A549 (cell line): ENCODE measurements around the gene CDK10. TPM values are rescaled to one million over a fixed set of nuclear protein-coding genes. Genes with fewer than 3 reads are reported as not detected.

Experiments
- ATAC-seq, 2 experiments: fragments of 200-7000 bp in 1 of 2; fragments of >200 bp in 1 of 2; cut with Nextera tagmentation in 1 of 2; cut with Tn5 transposase in 1 of 2; 3 replicates each; pipeline versions ENCODE4 v1.8.0 to v1.9.1; 2018 to 2020; ENCODE audit warnings: mild to moderate bottlenecking in 1 of 2, moderate library complexity in 1 of 2
- CTCF ChIA-PET: fragments of 300-600 bp; sonication (Branson Sonifier 250); formaldehyde crosslinking; extraction: SDS; loops from one replicate; lab custom pipeline; 2021; ENCODE audit warnings: antibody characterized with exemption, inconsistent platforms; lab: Yijun Ruan, JAX
- POLR2A ChIA-PET: fragments of 350-600 bp; formaldehyde crosslinking; extraction: SDS; loops from one replicate; lab custom pipeline; 2021; ENCODE audit warnings: antibody characterized with exemption, inconsistent platforms; lab: Yijun Ruan, JAX
- DNase-seq, 2 experiments: peaks; one replicate each; pipeline versions ENCODE4 v3.0.0 to v3.0.0-alpha.2; 2011 to 2016; ENCODE audit warnings: low read depth in 1 of 2, low spot score in 1 of 2
- FAIRE-seq: peaks from 2 replicates; lab custom pipeline; 2011; peaks lifted over from hg19 to GRCh38; lab: Jason Lieb, UNC
- H3K27ac ChIP-seq, 2 experiments: fragments of >200 bp; sonication (Bioruptor Twin); formaldehyde crosslinking; 3 replicates each; pipeline ENCODE4 v1.5.1; 2016 to 2017
- H3K4me1 ChIP-seq: fragments of >200 bp; sonication (Bioruptor Twin); formaldehyde crosslinking; 3 replicates; pipeline ENCODE4 v1.6.1; 2016
- H3K4me2 ChIP-seq: fragments of >200 bp; sonication (Bioruptor Twin); formaldehyde crosslinking; 3 replicates; pipeline ENCODE4 v1.6.1; 2016
- H3K4me3 ChIP-seq: fragments of >200 bp; sonication (Bioruptor Twin); formaldehyde crosslinking; 3 replicates; pipeline ENCODE4 v1.5.1; 2016
- H3K9me3 ChIP-seq: fragments of >200 bp; sonication (Bioruptor Twin); formaldehyde crosslinking; 3 replicates; pipeline ENCODE4 v1.6.1; 2016
- CBX2 ChIP-seq: fragments of 200-600 bp; sonication (generic); IDR thresholded peaks from 2 replicates; pipeline ENCODE4 v1.6.1; 2016; ENCODE audit warnings: low read depth, mild to moderate bottlenecking, borderline replicate concordance
- EP300 ChIP-seq, 2 experiments: fragments of >200 bp; sonication (Bioruptor Twin); formaldehyde crosslinking; IDR thresholded peaks; 2 replicates in 1 of 2; 3 replicates in 1 of 2; pipeline ENCODE4 v1.6.1; 2016 to 2017
- HOXA7 ChIP-seq: fragments of 250-450 bp; sonication (Bioruptor Pico); IDR thresholded peaks from 2 replicates; pipeline ENCODE4 v1.5.0; 2020; ENCODE audit warnings: mild to moderate bottlenecking, moderate library complexity
- JUN ChIP-seq, 2 experiments: fragments of >200 bp; sonication (Bioruptor Twin); formaldehyde crosslinking; IDR thresholded peaks; 2 replicates in 1 of 2; 3 replicates in 1 of 2; pipeline ENCODE4 v1.6.1; 2016 to 2017
- KDM5A ChIP-seq: fragments of 200-600 bp; sonication (generic); IDR thresholded peaks from 2 replicates; pipeline ENCODE4 v1.6.1; 2016; ENCODE audit warnings: antibody characterized with exemption, mild to moderate bottlenecking
- MAFK ChIP-seq: fragments of 450-650 bp; IDR thresholded peaks from 2 replicates; pipeline ENCODE4 v1.6.1; 2014; ENCODE audit not compliant: partially characterized antibody
- MAZ ChIP-seq: fragments of 150-350 bp; IDR thresholded peaks from 2 replicates; pipeline ENCODE4 v1.6.1; 2014; ENCODE audit warnings: antibody characterized with exemption, low read depth, low read length, borderline replicate concordance
- NR3C1 ChIP-seq: fragments of >200 bp; sonication (Bioruptor Twin); formaldehyde crosslinking; IDR thresholded peaks from 3 replicates; pipeline ENCODE4 v1.6.1; 2017
- PHF8 ChIP-seq: fragments of 200-600 bp; sonication (generic); IDR thresholded peaks from 2 replicates; pipeline ENCODE4 v1.6.1; 2016; ENCODE audit warnings: low read depth, mild to moderate bottlenecking, antibody characterized with exemption, moderate library complexity, borderline replicate concordance
- RAD21 ChIP-seq, 2 experiments: fragments of >200 bp in 1 of 2; sonication (Bioruptor Twin) in 1 of 2; formaldehyde crosslinking in 1 of 2; IDR thresholded peaks in 1 of 2; conservative IDR thresholded peaks in 1 of 2; 2 replicates in 1 of 2; 3 replicates in 1 of 2; pipeline ENCODE4 v1.6.1; 2012 to 2018; ENCODE audit warnings: inconsistent platforms in 1 of 2
- RFX5 ChIP-seq: fragments of 450-650 bp; IDR thresholded peaks from 2 replicates; pipeline ENCODE4 v1.7.1; 2014; ENCODE audit warnings: antibody characterized with exemption, mild to moderate bottlenecking, moderate library complexity
- ZFP36 ChIP-seq: fragments of 450-650 bp; IDR thresholded peaks from 2 replicates; pipeline ENCODE4 v1.6.1; 2014; ENCODE audit warnings: borderline replicate concordance; ENCODE audit not compliant: partially characterized antibody
- WGBS: methylation state at CpG from one replicate; pipeline ENCODE4 v1.1.6; 2017; ENCODE audit errors: missing lambda C conversion rate; 5-methylcytosine and 5-hydroxymethylcytosine counted together
- polyA plus RNA-seq, 4 experiments: library from polyadenylated mRNA; depleted of rRNA in 3 of 4; stranded (reverse); fragments of >200 nt; fragmentation: RNase III in 1 of 4; extraction: RNeasy Plus Mini Kit Qiagen cat#74134 plus additional on column Dnase treatment in 1 of 4; gene quantifications; 2 replicates in 3 of 4; 3 replicates in 1 of 4; pipeline ENCODE4 v1.2.3, GENCODE V29; 2011 to 2017
- TF ChIP-seq, protein P1 (sequence below): IDR thresholded peaks from 2 replicates; pipeline ENCODE4 v1.6.1; 2012
- TF ChIP-seq, protein P2 (sequence below): fragments of >200 bp; sonication (Bioruptor Twin); formaldehyde crosslinking; IDR thresholded peaks from 3 replicates; pipeline ENCODE4 v1.6.1; 2016
- TF ChIP-seq, protein P3 (sequence below): fragments of 450-650 bp; IDR thresholded peaks from 2 replicates; pipeline ENCODE4 v1.6.1; 2014; ENCODE audit warnings: antibody characterized with exemption
- TF ChIP-seq, protein P4 (sequence below): fragments of 250-450 bp; sonication (Bioruptor Pico); IDR thresholded peaks from 2 replicates; pipeline ENCODE4 v1.5.0; 2020; ENCODE audit warnings: low read depth, mild to moderate bottlenecking, moderate library complexity
- TF ChIP-seq, protein P5 (sequence below): fragments of 150-350 bp; IDR thresholded peaks from 2 replicates; pipeline ENCODE4 v1.6.1; 2014; ENCODE audit warnings: low read depth, mild to moderate bottlenecking, low read length

CDK10 gene
- polyA plus RNA-seq, 2 of the 4 experiments (the other 2 are of a cell fraction): 35.9 to 55.3 TPM

DNA sequence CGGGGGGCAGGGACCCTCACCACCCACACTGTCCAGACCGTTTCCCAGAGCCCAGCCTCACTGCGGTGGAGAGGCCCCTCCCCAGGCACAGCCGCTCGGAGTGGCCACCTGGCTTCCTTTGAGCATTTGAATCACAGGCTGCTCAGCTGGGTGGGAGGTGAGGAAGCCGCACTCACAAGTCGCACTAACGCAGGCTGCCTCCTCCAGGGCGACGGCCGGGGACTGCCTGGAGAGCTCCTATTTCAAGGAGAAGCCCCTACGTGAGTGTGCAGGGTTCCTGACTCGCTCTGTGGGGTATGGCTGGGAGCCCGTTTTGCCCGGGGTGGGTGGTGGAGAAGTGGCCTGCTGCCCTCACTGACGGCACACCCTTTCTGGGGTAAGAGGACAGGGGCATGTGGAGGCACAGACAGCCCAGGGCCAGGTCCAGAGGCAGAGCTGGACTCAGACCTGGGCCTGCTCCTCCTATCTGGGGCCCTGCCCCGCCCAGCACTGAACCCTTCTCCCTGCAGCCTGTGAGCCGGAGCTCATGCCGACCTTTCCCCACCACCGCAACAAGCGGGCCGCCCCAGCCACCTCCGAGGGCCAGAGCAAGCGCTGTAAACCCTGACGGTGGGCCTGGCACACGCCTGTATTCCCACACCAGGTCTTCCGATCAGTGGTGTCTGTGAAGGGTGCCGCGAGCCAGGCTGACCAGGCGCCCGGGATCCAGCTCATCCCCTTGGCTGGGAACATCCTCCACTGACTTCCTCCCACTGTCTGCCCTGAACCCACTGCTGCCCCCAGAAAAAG, 8.8 kb downstream of the CDK10 start:
- FAIRE-seq (no peak), DNase-seq (no peak), ATAC-seq (peak; percentile 1 to 3; a peak in 1 of 6 replicates)
- no peak for TF ChIP-seq PHF8
- Histone ChIP-seq H3K4me1 (peaks cover 5% of the 10 kb centered on the region; the same call in 2 of the 3 replicates), H3K27ac (no peak overlapping the region), H3K4me3 (no peak overlapping the region), H3K4me2 (no peak overlapping the region), H3K9me3 (no peaks in the 10 kb centered on the region)
- 93% methylated on average over 24 of the region's 31 CpGs for WGBS
- POLR2A ChIA-PET: interaction anchor here (4.4 kb wide), 1 partner anchor 9 kb away, joined by 26 read pairs; the partner anchor contains the start of gene CDK10
- CTCF ChIA-PET: interaction anchor here (0.6 to 1.0 kb wide), 2 partner anchors 101 to 166 kb away, joined by 3 read pairs; no protein-coding TSS in a partner anchor

DNA sequence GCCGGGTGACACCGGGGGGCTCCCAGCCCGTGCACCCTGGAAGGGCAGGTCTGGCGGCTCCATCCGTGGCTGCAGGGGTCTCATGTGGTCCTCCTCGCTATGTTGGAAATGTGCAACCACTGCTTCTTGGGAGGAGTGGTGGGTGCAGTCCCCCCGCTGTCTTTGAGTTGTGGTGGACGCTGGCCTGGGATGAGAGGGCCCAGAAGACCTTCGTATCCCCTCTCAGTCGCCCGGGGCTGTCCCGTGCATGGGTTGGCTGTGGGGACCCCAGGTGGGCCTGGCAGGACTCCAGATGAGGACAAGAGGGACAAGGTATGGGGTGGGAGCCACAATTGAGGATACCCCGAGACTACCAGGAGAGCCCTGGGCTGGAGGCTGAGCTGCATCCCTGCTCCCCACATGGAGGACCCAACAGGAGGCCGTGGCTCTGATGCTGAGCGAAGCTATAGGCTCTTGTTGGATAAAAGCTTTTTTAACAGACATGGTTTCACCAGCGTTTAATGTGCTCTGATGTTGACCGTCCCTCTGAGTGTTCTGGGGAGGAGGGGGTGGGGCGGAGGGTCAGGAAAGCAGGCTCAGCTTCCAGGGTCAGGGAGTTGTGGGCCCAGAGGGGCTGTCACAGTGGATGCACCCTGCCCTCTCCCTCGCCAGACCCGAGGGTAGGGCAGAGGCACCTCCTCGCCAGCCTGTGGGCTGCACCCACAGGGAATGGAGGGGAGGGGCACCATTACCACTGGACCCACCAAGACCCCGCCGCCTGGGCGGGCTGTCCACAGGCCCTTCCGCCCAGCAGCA, 9.6 kb downstream of the CDK10 start:
- DNase-seq (no peak), ATAC-seq (no peak), FAIRE-seq (no peak)
- H3K4me2 ChIP-seq: no peak overlapping the region
- no peak for TF ChIP-seq PHF8
- TF ChIP-seq, protein P1, sequence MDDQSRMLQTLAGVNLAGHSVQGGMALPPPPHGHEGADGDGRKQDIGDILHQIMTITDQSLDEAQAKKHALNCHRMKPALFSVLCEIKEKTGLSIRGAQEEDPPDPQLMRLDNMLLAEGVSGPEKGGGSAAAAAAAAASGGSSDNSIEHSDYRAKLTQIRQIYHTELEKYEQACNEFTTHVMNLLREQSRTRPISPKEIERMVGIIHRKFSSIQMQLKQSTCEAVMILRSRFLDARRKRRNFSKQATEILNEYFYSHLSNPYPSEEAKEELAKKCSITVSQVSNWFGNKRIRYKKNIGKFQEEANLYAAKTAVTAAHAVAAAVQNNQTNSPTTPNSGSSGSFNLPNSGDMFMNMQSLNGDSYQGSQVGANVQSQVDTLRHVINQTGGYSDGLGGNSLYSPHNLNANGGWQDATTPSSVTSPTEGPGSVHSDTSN: peak; percentile 7
- peaks cover 9% of the 10 kb centered on the region; the same call in 2 of the 3 replicates for H3K4me1 ChIP-seq
- ChIA-PET CTCF (interaction anchor here (1.8 kb wide), 1 partner anchor 10 kb away, joined by 6 read pairs; no protein-coding TSS in a partner anchor), POLR2A (interaction anchor here (4.4 kb wide), 1 partner anchor 9 kb away, joined by 26 read pairs; the partner anchor contains the start of gene CDK10)
- no peak overlapping the region for H3K4me3 ChIP-seq
- no peak overlapping the region for H3K27ac ChIP-seq
- H3K9me3 ChIP-seq: no peaks in the 10 kb centered on the region
- WGBS: 89% methylated on average over 22 of the region's 25 CpGs

DNA sequence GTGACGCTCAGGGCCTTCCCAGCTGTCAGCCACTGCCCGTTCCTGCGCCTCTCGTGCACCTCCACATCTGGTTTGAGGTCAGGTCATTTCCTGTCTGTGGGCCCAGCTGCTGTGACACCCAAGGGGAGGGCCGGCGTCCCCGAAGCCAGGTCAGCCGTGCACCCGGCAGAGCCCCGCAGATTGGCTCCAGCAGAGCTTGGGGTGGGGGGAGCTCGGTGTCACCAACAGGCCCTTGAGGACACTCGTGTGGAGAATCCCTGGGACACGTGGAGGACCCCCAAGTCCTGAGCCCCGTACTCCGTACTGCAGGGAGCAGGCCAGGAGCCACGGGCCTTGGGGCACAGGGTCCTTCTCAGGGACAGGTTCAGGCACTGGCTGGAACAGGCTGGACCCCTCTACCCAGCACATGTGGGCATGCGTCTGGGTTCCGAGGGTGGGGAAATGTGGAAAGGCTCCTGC, 10.2 kb downstream of the CDK10 start:
- Histone ChIP-seq H3K4me2 (no peak overlapping the region), H3K9me3 (no peaks in the 10 kb centered on the region), H3K27ac (no peak overlapping the region), H3K4me3 (no peak overlapping the region), H3K4me1 (peaks cover 9% of the 10 kb centered on the region; the same call in 2 of the 3 replicates)
- CTCF ChIA-PET: interaction anchor here (1.6 to 1.8 kb wide), 2 partner anchors 9 to 97 kb away, joined by 4 to 6 read pairs; no protein-coding TSS in a partner anchor
- POLR2A ChIA-PET: interaction anchor here (4.4 kb wide), 1 partner anchor 10 kb away, joined by 26 read pairs; the partner anchor contains the start of gene CDK10
- no peak for FAIRE-seq
- TF ChIP-seq MAFK (no peak), NR3C1 (no peak), HOXA7 (CRISPR knock-in tag) (no peak), EP300 (IDR thresholded peaks at IDR 0.05) (no peak), CBX2 (no peak), MAZ (no peak)
- TF ChIP-seq, protein P2, sequence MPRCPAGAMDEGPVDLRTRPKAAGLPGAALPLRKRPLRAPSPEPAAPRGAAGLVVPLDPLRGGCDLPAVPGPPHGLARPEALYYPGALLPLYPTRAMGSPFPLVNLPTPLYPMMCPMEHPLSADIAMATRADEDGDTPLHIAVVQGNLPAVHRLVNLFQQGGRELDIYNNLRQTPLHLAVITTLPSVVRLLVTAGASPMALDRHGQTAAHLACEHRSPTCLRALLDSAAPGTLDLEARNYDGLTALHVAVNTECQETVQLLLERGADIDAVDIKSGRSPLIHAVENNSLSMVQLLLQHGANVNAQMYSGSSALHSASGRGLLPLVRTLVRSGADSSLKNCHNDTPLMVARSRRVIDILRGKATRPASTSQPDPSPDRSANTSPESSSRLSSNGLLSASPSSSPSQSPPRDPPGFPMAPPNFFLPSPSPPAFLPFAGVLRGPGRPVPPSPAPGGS: no peak
- TF ChIP-seq, protein P3, sequence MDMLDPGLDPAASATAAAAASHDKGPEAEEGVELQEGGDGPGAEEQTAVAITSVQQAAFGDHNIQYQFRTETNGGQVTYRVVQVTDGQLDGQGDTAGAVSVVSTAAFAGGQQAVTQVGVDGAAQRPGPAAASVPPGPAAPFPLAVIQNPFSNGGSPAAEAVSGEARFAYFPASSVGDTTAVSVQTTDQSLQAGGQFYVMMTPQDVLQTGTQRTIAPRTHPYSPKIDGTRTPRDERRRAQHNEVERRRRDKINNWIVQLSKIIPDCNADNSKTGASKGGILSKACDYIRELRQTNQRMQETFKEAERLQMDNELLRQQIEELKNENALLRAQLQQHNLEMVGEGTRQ: no peak
- no peak for DNase-seq
- ATAC-seq: no peak
- 89% methylated on average over 14 of the region's 18 CpGs for WGBS

DNA sequence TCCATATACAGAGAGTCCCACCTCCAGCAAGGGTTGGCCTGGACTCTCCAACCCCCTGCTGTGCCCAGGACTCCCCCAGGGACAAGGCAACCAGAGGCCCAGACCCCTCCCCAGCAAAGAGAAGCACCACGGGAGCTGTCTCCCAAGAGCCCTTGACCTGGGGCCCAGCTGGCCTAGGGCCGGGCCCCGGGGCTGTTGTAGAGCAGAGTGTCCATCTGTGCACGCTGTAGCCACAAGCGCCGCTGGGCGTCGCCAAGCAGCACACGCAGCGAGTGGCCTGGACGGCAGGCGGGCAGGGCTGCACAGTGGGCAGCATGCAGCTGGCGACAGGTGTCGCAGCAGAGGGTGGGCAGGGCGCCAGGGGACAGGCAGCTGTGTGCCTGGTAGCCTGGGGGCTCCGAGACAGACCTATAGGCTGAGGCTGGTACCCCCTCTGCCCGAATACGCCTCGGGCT, 10.7 kb downstream of the CDK10 start:
- no peaks in the 10 kb centered on the region for H3K9me3 ChIP-seq
- ChIA-PET POLR2A (interaction anchor here (0.6 to 4.4 kb wide), 2 partner anchors 11 to 57 kb away, joined by 4 to 26 read pairs; partner anchors contain the start of gene CDK10), CTCF (interaction anchor here (0.5 to 1.8 kb wide), 5 partner anchors 9 to 163 kb away, joined by 3 to 9 read pairs (median 4); partner anchors contain the start of gene CPNE7)
- no peak overlapping the region for H3K4me2 ChIP-seq
- no peak for FAIRE-seq
- no peak for ATAC-seq
- DNase-seq: no peak
- H3K4me1 ChIP-seq: peaks cover 10% of the 10 kb centered on the region
- H3K4me3 ChIP-seq: no peak overlapping the region
- H3K27ac ChIP-seq: no peak overlapping the region
- 96% methylated on average over 16 of the region's 19 CpGs for WGBS
- TF ChIP-seq ZFP36 (no peak), RFX5 (no peak), RAD21 (conservative IDR thresholded peaks at IDR 0.05 in 1 of 2, IDR thresholded peaks at IDR 0.05 in 1 of 2) (no peak), KDM5A (no peak), JUN (IDR thresholded peaks at IDR 0.05) (no peak)
- TF ChIP-seq, protein P4, sequence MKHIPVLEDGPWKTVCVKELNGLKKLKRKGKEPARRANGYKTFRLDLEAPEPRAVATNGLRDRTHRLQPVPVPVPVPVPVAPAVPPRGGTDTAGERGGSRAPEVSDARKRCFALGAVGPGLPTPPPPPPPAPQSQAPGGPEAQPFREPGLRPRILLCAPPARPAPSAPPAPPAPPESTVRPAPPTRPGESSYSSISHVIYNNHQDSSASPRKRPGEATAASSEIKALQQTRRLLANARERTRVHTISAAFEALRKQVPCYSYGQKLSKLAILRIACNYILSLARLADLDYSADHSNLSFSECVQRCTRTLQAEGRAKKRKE (CRISPR knock-in tag): no peak
- TF ChIP-seq, protein P5, sequence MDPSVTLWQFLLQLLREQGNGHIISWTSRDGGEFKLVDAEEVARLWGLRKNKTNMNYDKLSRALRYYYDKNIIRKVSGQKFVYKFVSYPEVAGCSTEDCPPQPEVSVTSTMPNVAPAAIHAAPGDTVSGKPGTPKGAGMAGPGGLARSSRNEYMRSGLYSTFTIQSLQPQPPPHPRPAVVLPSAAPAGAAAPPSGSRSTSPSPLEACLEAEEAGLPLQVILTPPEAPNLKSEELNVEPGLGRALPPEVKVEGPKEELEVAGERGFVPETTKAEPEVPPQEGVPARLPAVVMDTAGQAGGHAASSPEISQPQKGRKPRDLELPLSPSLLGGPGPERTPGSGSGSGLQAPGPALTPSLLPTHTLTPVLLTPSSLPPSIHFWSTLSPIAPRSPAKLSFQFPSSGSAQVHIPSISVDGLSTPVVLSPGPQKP: no peak
